Transverse colon (tissue), 4 donors: ENCODE results near the gene CST7.

Experiments
- CTCF ChIP-seq, 5 experiments: fragments of 200-600 bp in 3 of 5; fragments of 450-650 bp in 2 of 5; sonication (generic) in 3 of 5; IDR thresholded peaks; 1 replicate in 2 of 5; 2 replicates in 3 of 5; pipeline ENCODE4 v1.5.1; 2016 to 2017; ENCODE audit warnings: antibody characterized with exemption in 5 of 5, inconsistent platforms in 3 of 5, mild to moderate bottlenecking in 2 of 5, moderate library complexity in 1 of 5
- POLR2A ChIP-seq: fragments of 450-650 bp; IDR thresholded peaks from one replicate; pipeline ENCODE4 v1.6.1; 2016; ENCODE audit warnings: antibody characterized with exemption, mild to moderate bottlenecking, moderate library complexity
- POLR2AphosphoS5 ChIP-seq, 3 donors: sonication (generic); formaldehyde crosslinking; IDR thresholded peaks; one replicate each; pipeline ENCODE4 v1.6.1; 2016; ENCODE audit warnings: antibody characterized with exemption in 3 of 3

- TF ChIP-seq POLR2A (no peak), CTCF (IDR thresholded peaks at IDR 0.05) (no peak), POLR2AphosphoS5 (IDR thresholded peaks at IDR 0.05) (no peak)
These were observed 1.9 kb downstream of the CST7 start for GRCh38 chr20:24950836-24951525.
